Measurements from ENCODE around the gene GALR1.
"Not testable (repeated sequence)": the region's sequence is repeated elsewhere in the genome, so short reads cannot be mapped to it uniquely, and the experiment has no call there.

The GALR1 gene

DNA sequence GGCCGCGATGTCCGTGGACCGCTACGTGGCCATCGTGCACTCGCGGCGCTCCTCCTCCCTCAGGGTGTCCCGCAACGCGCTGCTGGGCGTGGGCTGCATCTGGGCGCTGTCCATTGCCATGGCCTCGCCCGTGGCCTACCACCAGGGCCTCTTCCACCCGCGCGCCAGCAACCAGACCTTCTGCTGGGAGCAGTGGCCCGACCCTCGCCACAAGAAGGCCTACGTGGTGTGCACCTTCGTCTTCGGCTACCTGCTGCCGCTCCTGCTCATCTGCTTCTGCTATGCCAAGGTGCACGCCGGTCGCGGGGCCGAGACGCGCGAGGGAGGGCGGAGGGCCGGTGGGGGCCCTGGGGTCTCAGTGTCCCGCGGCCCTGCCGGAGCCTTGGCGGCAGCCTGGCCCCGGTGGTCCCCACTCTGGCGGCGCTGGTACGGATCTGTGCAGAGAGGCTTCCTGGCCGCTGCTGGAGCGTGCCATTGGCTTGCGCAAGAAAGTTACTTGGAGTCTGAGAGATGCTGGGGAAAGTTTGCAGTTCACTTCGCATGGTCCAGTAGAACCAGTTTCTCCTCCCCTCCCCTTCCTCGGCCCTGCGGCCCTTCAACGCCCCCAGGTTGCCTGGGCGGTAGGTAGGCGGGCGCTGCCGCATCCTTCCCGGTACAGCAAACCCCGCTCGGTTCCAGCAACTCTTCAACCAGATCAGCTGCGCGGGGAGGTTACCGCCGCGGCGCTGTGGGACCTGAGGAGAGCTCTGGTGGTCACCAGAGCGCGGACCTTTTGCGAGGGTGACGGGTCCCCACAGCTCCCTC is 1.5 kb downstream of the GALR1 start:
- no peak for DNase-seq (ENCODE audit: low spot score)

- no peak for DNase-seq (ENCODE audit: low spot score)
Measured at GRCh38 chr18:77251730-77252050, 2.0 kb downstream of the GALR1 start.

DNA sequence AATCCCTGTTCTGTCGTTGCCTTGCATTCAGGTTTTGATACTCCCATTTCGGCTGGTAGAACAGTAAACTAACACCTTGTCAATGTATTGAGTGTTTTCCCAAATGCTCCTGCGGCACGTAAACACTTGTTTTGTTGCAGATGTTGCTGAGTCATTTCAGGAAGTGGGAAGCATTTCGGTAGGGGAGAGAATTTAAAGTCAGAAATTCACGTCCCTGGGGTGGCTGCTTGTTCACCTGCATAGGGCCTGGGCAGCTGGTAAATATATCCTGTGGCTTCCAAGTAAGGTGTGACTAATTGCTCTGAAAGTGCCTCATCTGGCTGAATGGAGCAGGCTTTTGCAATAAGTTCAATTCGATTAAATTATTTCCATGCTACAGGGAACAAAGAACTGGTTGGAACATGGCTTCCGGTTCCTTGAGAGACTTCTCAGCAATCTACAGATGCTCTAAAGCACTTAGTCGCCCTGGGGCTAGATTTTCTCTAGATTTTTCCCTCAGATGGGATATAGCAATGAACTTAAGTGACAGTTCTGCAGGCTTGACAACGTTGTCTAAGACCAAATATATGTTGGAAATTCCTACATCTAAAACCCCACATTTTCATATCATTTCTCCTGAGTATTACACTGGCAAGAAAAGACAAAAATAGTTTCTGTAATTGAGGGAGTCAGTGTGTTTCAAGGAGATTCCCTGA is 5.2 kb downstream of the GALR1 start:
- DNase-seq (ENCODE audit: low spot score): no peak

DNA sequence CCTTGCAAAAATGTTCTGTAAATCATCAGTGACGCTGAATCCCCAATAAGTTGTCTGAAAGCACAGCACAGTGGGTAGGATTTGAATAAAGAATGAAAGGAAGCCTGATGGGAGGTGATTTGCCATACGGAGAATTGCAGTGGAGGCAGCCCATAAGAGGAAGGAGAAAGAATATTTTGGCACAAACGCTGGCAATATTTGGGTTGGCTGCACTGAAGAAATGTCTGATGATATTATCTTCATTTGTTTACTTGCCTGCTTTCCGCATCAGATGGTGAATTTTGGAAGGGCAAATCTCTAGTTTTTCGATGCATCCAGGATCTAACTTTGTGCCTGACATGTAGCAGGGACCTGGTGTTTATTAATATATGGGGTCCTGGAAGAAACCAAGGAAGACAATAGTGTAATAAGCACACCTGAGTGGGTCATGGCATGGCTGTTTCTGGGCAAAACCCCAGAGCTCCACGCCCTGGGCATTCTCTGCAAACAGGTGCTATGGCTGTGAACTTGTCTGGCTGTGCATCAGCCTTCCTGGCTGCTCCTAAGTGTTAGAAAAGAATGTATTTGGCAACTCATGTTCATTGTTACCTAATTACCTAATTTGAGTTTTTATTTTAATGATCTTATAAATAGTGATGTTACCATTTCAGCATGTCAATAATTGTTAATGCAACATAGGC is 5.9 kb downstream of the GALR1 start:
- DNase-seq (ENCODE audit: low spot score): no peak

- no peak for DNase-seq (ENCODE audit: low spot score)
Measured at GRCh38 chr18:77262643-77263465, 13.2 kb downstream of the GALR1 start.

DNA sequence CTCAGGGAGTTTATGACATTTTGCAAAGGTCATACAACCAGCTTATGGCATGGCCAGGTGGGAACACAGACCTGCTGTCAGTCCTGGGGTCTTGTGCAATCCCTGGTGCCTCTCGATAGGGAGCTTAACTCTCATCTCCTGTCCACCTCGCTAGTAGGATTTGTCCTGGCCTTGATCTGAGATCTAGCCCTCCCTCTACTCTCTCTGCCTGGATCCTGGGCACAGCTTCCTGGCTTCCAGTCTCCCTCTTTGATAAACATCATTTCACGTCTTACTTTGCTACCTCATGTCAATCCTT is 13.8 kb downstream of the GALR1 start:
- DNase-seq (ENCODE audit: low spot score): no peak

DNA sequence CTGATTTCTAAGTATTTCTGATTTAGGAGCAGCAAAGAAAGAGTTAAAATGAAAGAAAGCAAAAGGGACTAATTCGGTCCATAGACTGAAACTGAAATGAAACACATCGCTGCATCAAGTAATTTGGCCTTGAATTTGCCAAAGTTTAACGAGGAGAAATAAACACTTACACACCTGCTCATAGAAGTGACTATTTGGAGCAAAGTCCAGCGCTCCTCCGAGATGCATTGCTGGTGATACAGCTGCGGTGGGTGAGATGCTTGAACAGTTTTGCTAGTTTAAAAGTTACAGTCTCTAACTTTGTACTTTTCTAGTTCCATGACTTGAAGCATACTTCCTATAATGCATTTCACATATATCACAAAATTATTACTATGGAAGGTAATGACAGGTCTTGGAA is 18.3 kb downstream of the GALR1 start:
- no peak for DNase-seq (ENCODE audit: low spot score)

DNA sequence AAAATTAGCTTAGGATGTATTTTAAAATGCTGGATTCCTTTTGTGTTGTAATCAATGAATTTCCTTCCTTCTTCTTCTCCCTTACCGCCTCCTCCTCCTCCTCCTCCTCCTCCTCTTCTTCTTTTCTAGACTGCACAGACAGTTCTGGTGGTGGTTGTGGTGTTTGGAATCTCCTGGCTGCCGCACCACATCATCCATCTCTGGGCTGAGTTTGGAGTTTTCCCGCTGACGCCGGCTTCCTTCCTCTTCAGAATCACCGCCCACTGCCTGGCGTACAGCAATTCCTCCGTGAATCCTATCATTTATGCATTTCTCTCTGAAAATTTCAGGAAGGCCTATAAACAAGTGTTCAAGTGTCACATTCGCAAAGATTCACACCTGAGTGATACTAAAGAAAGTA is 18.8 kb downstream of the GALR1 start:
- DNase-seq (ENCODE audit: low spot score): no peak

- no peak for DNase-seq (ENCODE audit: low spot score)
Measured at GRCh38 chr18:77271576-77272481, 22.2 kb downstream of the GALR1 start.

GRCh38 chr18:77290841-77291240 is 41.2 kb downstream of the GALR1 start:
- not testable (repeated sequence) for DNase-seq (ENCODE audit: low spot score)

DNA sequence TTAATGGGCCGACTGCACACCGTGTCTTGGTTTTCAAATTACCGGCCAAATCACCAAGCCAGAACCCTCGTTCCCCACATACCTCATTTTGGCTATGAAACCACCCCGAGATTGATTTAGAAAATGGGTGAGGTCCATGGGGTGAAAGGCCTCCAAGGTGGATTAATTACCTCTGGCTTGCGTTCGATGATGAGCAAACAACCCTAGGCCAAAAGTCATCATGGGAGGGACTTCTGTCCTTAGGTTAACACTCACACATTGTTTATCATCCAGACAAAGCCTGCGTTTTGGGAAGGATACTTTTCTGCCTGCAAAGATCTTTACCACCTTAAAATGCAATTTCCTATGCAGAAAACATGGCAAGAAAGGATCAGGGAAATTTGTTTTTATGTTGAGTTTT is 48.5 kb downstream of the GALR1 start:
- DNase-seq (ENCODE audit: low spot score): no peak

- no peak for DNase-seq (ENCODE audit: low spot score)
Measured at GRCh38 chr18:77299706-77300105, 50.1 kb downstream of the GALR1 start.

DNA sequence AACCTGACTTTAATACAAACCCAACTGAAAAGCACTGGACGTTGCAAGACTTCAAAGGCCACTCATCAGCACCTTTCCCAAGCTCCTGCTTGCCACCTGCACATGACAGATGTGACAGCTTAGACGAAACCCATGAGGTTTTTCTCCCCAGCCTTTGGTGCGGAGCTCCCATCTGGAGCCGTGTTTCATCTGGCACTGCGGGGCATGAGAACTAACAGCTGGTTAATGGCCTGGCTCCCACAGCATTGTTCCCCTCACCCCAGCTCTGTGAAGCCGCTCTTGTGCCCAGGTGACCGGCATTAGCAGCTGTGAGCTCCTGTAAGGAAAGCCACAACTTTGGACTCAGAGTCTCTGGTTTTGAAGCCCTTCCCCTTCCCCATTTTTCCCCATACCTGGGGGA is 50.9 kb downstream of the GALR1 start:
- DNase-seq (ENCODE audit: low spot score): no peak

GRCh38 chr18:77304268-77304667 is 54.6 kb downstream of the GALR1 start:
- DNase-seq (ENCODE audit: low spot score): no peak

- DNase-seq (ENCODE audit: low spot score): no peak
Measured at GRCh38 chr18:77305676-77306075, 56.0 kb downstream of the GALR1 start.

- no peak for DNase-seq (ENCODE audit: low spot score)
Measured at GRCh38 chr18:77308216-77308615, 58.6 kb downstream of the GALR1 start.

GRCh38 chr18:77314511-77314910 is 64.9 kb downstream of the GALR1 start:
- no peak for DNase-seq (ENCODE audit: low spot score)

- DNase-seq (ENCODE audit: low spot score): no peak
Measured at GRCh38 chr18:77314952-77315351, 65.3 kb downstream of the GALR1 start.

DNA sequence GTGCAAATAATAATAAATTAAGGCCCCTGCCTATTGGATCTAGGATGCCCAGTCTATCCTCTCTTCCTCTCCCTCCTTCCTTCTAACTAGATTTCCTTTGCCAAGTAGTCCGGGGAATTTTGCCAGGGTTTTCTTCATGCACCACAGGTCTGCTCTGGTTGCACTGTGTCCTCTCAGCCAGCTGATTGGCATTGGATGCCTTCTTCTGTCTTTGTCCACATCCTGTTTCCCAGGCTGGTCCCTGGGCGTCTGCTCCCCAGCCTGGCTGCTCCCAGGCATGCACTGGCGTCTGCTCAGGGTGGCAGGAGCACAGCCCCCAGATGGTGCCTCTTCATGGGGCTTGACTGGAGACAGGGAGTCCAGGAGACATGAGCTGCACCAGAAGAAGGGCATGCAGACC is 66.4 kb downstream of the GALR1 start:
- no peak for DNase-seq (ENCODE audit: low spot score)

- no peak for DNase-seq (ENCODE audit: low spot score)
Measured at GRCh38 chr18:77316641-77317040, 67.0 kb downstream of the GALR1 start.

- no peak for DNase-seq (ENCODE audit: low spot score)
Measured at GRCh38 chr18:77320971-77321559, 71.4 kb downstream of the GALR1 start.

All from HuH-7.5 (cell line).